Endothelial cell of umbilical vein (primary cell): ENCODE results near the gene RAP1GAP2.

Experiments used
- CTCF ChIP-seq, 2 donors: IDR thresholded peaks; 1 replicate in 1 of 2; 2 replicates in 1 of 2; pipeline ENCODE4 v1.5.1; 2011; ENCODE audit warnings: low read length in 2 of 2, mild to moderate bottlenecking in 2 of 2, moderate library complexity in 2 of 2, control low read depth in 1 of 2, inconsistent platforms in 1 of 2, low read depth in 1 of 2; ENCODE audit not compliant: insufficient read depth in 1 of 2; ENCODE audit errors: extremely low read depth in 1 of 2
- EZH2 ChIP-seq: IDR thresholded peaks from 2 replicates; pipeline ENCODE4 v1.6.1; 2012; ENCODE audit warnings: borderline replicate concordance, low read depth, mild to moderate bottlenecking, moderate library complexity, low read length, inconsistent platforms; ENCODE audit not compliant: severe bottlenecking
- GATA2 ChIP-seq: IDR thresholded peaks from 2 replicates; pipeline ENCODE4 v1.7.0; 2011; ENCODE audit warnings: low read depth, mild to moderate bottlenecking, moderate library complexity, mixed read lengths, low read length; ENCODE audit not compliant: insufficient read length, insufficient read depth
- POLR2A ChIP-seq: IDR thresholded peaks from 2 replicates; pipeline ENCODE4 v1.6.1; 2012; ENCODE audit warnings: low read depth, mild to moderate bottlenecking, control low read depth, low read length

DNA sequence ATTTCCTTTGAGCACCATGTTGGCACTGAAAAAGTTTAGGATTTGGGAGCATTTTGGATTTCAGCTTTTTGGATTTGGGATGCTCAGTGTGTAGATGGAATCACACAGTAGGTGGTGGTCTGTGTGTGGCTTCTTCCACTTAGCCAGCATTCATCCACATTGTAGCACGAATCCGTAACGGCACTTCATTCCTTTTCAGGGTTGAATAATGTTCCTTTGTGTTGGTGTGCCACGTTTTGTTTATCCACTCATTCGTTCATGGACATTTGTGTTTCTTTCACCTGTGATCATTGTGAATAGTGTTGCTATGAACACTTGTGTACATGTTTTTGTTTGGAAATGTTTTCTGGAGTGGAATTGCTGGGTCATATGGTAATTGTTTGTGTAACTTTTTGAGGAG lies 85.1 kb downstream of the RAP1GAP2 start:
- TF ChIP-seq CTCF (IDR thresholded peaks at IDR 0.05; ENCODE audit: extremely low read depth in 1 of 2, insufficient read depth in 1 of 2, low read depth in 1 of 2, low read length in 2 of 2): no peak
- TF ChIP-seq GATA2: no peak
- TF ChIP-seq POLR2A: no peak
- no peak for TF ChIP-seq EZH2
